ENCODE measurements around the gene ST7.

ST7 gene

GRCh38 chr7:117051808-117052207 lies 98.5 kb downstream of the ST7 start (continued):
- no peak for TF ChIP-seq TSHZ2 (CRISPR knock-in tag; IDR thresholded peaks at IDR 0.05)

GRCh38 chr7:117053432-117053831 lies 100.1 kb downstream of the ST7 start:
- no peak for ATAC-seq
- TF ChIP-seq TSHZ2 (CRISPR knock-in tag; IDR thresholded peaks at IDR 0.05): no peak
- no peak for TF ChIP-seq PATZ1 (CRISPR knock-in tag; IDR thresholded peaks at IDR 0.05; ENCODE audit: borderline replicate concordance)
- TF ChIP-seq CSRNP3 (CRISPR knock-in tag; IDR thresholded peaks at IDR 0.05): no peak
- no peak for TF ChIP-seq SNAI2 (CRISPR knock-in tag; IDR thresholded peaks at IDR 0.05)
- no peak for TF ChIP-seq CREB5 (CRISPR knock-in tag; IDR thresholded peaks at IDR 0.05; ENCODE audit: low read depth)
- no peak for TF ChIP-seq PPARA (CRISPR knock-in tag; IDR thresholded peaks at IDR 0.05; ENCODE audit: borderline replicate concordance)
- no peak for TF ChIP-seq POU6F1 (CRISPR knock-in tag; IDR thresholded peaks at IDR 0.05; ENCODE audit: borderline replicate concordance, low read depth)
- TF ChIP-seq CSDC2 (CRISPR knock-in tag; IDR thresholded peaks at IDR 0.05): no peak
- TF ChIP-seq RARB (CRISPR knock-in tag; IDR thresholded peaks at IDR 0.05): no peak
- no peak for TF ChIP-seq ZFP3 (CRISPR knock-in tag; IDR thresholded peaks at IDR 0.05)
- no peak for TF ChIP-seq ZNF70 (CRISPR knock-in tag; IDR thresholded peaks at IDR 0.05)

- peak; percentile 65 for ATAC-seq
- TF ChIP-seq OSR1 (CRISPR knock-in tag; IDR thresholded peaks at IDR 0.05) (no peak), ZNF70 (CRISPR knock-in tag; IDR thresholded peaks at IDR 0.05) (no peak), ISL1 (CRISPR knock-in tag; IDR thresholded peaks at IDR 0.05) (0 out of 2 replicates have a peak, but pooled peaks have one; percentile 4)
Observed at GRCh38 chr7:117061751-117062150, 108.5 kb downstream of the ST7 start.

GRCh38 chr7:117062300-117062699 lies 109.0 kb downstream of the ST7 start:
- peak; percentile 64 for ATAC-seq
- TF ChIP-seq GLIS3 (CRISPR knock-in tag; IDR thresholded peaks at IDR 0.05) (no peak), ISL1 (CRISPR knock-in tag; IDR thresholded peaks at IDR 0.05) (0 out of 2 replicates have a peak, but pooled peaks have one; percentile 4)

Measured in SK-N-SH treated with all-trans-retinoic acid at 6 μM for 48 hours (cell line).